Superior temporal gyrus (tissue), 1 donor: ENCODE results near the gene IGF2BP3.

ENCODE experiments used
- DNase-seq: peaks from one replicate; pipeline ENCODE4 v3.0.0-alpha.2; 2016; ENCODE audit errors: extremely low spot score

IGF2BP3 gene

GRCh38 chr7:23472046-23472445 is 1.8 kb upstream of the IGF2BP3 start:
- no peak for DNase-seq

GRCh38 chr7:23471106-23471859 is 992 bp upstream of the IGF2BP3 start:
- peak; percentile 7 for DNase-seq

DNA sequence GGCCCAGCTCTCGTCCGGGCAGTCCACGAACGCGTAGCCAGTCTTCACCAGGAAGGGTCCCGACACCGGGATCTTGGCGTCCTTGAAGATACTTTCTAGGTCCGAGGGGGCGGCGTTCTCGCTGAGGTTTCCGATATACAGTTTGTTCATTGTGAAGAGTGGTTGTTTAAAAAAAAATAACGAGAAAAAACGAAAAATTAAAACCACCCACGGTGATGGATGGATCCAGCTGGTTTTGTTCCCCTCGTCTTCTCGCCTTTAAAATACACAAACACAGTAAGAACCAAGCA is 385 bp downstream of the IGF2BP3 start:
- no peak for DNase-seq

DNA sequence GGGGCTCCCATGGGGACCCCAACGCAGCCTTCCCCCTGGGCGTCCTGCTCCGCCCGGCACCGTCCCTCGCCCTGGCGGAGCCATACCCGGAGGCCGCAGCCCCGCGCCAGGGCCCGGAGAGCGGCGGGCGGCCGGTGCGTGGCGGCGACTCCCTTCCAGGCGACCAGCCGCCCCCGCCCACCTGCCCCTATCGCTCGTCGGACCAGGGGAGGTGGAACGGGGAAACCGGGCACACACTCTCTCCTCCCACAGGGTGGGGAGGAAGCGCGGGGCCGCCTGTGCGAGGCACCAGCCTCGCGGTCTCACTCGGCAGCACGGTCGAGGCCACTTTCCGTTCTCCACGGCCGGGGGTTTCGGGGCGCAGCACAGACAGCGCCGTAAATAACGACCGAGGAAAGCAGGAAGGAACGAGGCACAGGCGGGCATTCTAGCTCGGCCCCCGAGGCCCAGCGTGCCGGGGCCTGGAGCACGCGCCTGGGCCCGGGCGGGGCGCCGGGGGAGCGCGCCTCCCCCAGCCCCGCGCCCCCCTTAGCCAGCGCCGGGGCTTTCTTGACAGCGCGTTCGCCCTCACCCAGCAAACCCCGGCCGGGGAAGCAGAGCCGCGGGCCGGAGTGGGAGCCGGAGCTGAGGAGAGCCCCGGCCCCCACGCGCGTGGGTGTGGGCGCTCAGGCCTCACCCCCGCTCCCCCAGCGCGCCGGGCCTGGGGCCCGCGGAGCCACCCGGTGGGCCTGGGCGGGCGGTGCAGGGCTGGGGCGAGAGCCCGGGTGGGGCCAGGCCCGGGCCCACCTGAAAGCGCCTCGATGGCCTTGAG is 936 bp downstream of the IGF2BP3 start:
- no peak for DNase-seq

DNA sequence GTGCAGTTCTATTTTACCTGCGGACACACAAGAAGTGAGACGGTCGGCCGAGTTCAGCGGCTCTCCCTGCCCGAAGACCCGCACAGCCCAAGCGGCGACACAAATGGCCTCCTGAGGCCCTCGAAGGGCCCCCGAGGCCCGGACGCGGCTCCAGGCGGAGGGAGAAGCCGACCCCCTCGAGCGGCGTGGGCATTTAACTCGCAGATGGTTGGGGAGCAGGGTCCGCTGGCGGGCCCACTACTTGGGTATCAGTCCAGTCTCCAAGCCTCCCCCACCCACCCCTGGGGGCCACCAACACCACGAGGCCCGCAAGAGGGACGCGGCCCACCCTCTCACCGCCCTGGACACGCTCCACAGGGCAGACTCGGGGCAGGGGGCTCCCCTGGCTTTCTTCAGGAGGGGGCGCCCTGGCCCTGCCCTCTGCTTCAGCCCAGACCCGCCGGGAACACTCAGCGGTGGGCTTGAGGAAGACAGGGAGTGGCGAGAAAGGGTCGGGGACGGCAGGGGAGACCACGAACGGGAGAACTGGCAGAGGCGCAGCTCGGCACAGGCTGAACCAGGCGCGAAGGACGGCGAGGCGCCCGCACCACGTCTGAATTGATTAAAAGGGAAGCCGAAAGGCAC is 1.7 kb downstream of the IGF2BP3 start:
- no peak for DNase-seq

DNA sequence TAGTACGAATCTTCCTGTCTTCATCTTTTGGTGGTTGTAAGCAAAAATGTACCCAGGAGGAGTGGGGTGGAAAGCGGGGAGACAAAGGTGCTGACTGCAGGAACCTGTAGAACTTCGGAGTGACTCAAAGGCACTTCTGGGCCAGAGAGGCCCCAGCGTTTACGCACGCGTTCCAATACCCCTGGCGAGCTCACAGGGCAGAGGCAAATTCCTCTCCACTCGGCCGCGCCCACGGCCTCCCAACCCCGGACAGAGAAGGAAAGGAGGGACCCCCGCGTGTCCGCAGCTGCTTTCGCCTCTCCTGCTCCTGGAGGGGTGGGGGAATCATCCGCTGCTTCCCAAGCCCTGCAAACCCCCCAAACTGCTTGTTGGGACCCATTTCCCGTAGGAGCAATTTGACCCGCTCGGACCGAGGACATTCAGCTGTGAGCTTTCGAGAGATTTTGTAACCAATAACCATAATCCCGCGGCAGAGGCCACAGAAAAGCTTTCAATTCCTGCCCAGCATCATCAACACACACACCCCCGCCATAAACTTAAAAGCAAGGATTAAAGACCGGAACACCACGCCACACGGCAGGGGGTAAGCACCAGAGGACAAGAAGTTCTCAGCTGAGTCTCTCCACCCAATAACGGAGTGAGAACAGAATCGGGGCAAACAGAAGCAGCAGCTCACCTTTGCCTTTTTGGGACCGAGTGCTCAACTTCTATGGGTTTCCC is 2.3 kb downstream of the IGF2BP3 start:
- DNase-seq: peak; percentile 3

- DNase-seq: no peak
Measured at GRCh38 chr7:23467291-23467805, 2.9 kb downstream of the IGF2BP3 start.

GRCh38 chr7:23462846-23463245 is 7.4 kb downstream of the IGF2BP3 start:
- no peak for DNase-seq

GRCh38 chr7:23458044-23458443 is 12.2 kb downstream of the IGF2BP3 start:
- DNase-seq: no peak

DNA sequence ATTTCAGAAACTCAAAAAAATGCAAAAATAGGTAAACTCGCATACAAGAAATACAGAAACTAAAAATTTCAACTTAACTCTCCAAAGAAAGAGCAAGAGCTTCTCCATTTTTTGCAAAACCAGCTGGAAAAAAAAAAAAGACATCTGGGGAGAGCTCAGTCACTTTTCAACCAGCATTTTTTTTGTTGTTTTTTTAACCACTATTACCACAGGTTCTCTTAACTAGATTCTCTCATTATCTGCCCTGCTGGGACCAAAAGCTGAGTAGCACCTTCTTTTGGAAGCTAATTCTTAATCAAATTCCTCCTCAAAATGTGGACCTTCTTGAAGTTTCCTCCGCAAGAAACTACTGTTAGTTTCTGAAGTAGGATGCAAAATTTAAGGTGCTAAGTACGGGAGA is 14.2 kb downstream of the IGF2BP3 start:
- no peak for DNase-seq

GRCh38 chr7:23454881-23455526 is 15.3 kb downstream of the IGF2BP3 start:
- DNase-seq: no peak

DNA sequence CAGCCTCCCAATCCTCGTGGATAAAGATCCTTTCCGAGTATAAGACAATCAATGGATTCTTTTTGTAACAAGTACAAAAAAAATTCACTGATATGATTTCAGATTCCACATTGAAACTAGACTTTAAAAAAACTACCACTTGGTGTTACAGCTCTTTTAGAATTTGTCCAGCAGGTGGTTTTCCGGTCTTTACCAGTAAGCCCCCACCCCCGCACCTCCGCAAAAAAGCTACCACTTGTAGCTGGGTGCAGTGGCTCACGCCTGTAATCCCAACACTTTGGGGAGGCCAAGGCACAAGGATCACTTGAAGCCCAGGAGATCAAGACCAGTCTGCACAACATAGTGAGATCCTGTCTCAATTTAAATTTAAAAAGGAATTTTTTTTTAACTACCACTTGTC is 19.8 kb downstream of the IGF2BP3 start:
- no peak for DNase-seq

DNA sequence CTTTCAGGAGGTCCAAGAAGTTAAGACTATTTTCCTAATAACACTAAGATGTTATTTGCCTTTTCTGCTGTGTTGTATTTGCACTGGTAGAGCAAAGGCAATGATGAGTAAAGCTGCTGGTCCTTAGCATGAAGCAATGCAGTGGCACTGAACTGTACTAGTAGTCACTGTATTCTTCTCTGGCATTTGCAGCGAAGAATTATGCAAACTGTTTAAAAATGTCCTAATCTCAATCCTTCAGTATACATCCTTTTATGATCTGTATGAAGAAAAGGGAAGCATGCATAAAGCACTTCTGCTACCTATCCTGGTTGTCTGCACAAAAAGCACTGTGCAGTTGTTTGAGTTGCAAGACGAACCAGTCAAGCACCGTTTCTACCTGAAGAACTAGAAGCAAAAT is 20.4 kb downstream of the IGF2BP3 start:
- no peak for DNase-seq

GRCh38 chr7:23445326-23445725 is 25.0 kb downstream of the IGF2BP3 start:
- DNase-seq: no peak

DNA sequence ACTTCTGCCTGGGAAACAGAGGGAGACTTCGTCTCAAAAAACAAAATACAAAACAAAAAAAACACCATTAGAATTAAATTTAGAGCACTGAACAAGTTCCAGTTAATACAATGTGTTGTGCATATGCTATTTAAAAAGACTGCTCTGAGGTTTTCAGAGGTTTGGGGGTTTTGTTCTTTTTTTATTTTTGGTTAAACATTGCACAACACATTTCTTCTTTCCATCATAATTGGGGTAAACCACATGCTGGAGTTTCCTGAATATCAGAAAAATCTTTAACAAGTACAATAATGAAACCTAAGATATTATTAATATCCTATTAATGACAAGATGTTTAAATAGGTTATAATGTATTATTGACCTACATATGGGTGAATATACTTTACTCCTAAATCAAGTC is 26.3 kb downstream of the IGF2BP3 start:
- DNase-seq: peak; percentile 1

DNA sequence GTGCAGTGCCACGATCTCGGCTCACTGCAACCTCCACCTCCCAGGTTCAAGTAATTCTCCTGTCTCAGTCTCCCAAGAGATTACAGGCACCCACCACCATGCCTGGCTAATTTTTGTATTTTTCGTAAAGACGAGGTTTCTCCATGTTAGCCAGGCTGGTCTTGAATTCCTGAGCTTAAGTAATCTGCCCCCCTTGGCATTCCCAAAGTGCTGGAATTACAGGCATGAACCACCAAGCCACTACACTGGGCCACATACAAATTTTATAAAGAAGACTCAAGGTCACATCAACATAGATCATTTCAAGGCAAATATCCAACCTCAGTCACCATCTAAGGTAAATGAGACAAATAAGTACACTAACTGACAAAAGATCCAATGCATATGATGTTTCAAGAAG is 32.1 kb downstream of the IGF2BP3 start:
- DNase-seq: peak; percentile 3

DNA sequence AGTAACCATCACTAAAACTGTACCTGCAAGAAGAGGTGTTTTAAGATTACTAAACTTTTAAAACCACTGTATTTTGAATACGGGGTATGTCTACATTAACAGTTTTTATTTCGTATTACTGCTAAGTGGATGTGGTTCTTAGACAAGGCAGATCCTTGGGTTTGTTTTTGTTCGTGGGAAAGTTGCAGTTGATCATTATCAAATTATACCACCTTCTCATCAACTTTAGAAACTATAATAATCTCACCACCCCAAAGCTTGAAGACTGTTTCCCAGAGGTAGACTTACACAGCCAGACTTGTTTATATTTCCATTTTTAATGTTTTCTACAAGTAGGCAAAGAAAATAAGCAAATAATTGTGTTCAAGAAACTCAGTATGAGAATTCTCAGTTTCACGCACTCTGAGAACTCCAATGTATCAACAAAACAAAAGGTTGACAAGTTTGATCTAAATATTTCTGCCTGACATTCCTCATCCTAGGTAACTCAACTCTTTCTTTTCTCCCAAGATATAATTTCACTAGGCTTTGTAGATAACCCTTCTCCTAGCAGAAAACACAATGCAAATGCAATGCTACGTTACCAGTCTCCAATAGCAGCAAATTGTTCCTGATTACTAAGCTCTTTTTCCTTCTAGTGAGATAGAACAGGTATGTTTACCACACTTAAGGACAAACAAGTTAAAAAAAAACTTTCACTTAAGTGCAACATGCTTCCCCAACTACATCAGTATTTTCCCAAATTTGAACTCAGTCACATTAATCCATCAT is 36.0 kb downstream of the IGF2BP3 start:
- DNase-seq: peak; percentile 1

DNA sequence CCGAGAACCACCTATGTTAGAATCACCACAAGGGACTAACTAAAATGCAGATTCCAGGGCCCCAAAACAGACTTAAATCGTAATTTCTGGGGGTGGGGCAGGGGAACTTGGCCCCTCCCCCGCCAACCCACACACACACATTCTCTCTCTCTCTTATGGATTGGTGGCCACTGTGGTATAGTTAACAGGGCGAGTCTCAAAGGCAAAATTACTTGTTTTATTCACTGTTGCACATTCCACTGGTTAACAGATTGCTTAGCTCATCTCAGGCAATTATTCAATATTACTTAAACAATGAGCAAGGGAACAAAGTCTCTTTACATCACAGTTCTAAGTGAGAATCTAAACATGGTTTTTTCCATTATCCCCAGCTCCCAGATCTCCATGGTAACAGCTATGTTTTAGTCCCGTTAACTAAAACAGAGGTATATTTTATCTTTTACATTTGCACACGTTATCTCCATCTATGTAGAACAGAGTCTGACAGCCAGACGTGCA is 38.5 kb downstream of the IGF2BP3 start:
- no peak for DNase-seq

DNA sequence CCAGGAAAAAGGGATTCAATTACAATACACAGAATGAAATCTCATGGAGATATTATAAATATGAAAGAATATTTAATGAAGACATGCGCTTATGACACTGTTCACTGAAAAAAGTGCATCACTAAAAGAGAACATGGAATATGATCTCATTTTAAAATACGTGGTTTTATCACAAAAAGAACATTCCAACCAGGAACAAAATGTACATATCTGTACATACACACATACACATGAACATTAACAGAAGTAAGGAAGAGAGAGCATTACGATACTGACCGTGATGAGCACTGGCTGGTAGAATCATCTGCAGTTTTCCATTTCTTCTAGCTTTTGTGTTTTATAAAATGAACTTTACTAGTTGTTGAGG is 39.4 kb downstream of the IGF2BP3 start:
- no peak for DNase-seq

DNA sequence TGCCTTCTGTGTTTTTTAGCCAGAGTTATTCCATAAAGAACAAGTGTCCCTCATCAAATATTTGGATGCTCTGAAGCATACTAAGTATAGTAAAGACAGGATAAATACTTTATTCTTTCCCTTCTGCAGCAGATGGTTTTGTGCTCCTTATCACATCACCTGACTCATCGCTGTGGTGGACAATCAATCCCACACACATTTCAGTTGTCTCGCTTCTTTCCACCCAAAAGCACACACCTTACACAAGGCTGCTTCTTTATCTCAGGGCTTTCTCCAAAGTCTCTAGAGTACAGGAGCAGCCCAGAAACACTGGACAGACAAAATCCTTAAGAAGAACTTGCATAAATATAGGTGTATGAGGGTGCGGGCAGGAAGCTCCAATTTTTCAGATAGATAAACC is 43.4 kb downstream of the IGF2BP3 start:
- no peak for DNase-seq

DNA sequence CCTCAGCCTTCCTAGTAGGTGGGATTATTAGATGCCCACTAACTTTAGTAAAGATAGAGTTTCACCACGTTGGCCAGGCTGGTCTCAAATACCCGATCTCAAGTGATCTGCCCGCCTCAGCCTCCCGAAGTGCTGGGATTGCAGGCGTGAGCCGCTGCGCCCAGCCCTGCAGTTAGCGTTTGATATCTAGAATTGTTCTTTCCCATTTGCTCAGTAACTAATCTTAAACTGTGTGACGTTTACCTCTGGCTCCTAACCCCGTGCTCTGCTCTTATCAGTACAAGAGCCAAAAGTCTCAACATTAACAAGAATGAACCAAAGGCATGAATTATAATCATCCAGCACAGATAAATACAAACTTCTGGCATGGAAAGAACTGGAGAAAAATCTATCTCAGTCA is 47.4 kb downstream of the IGF2BP3 start:
- DNase-seq: no peak
